ENCODE data around the gene SPSB1.

The SPSB1 gene

DNA sequence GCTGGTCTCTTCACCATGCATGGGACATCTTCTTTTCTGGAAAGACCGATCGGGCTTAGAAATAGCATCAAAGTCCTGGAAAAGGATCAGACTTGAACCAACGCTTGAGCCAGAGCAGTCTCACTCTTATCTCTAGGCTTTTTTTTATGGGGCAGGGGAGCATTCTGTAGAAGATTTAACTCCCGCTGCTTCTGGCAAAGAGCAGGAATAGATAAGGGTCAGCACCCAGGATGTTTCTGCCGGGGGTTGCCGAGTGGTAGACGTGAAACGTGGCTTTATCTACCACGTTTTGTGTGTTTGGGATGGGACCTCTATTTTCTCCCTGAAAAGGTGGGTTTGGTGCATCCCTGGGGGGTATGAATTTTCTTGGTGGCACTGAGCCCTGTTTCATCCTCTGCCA is 18.8 kb downstream of the SPSB1 start:
- in situ Hi-C loops (cut with HindIII; ENCODE audit: low sequenced_read_pairs): no loop called here
- DNase-seq (ENCODE audit: low read depth, low spot score): no peak
- no peak overlapping the region for H3K4me3 ChIP-seq (ENCODE audit: low read depth, low read length)
- TF ChIP-seq, protein P1, sequence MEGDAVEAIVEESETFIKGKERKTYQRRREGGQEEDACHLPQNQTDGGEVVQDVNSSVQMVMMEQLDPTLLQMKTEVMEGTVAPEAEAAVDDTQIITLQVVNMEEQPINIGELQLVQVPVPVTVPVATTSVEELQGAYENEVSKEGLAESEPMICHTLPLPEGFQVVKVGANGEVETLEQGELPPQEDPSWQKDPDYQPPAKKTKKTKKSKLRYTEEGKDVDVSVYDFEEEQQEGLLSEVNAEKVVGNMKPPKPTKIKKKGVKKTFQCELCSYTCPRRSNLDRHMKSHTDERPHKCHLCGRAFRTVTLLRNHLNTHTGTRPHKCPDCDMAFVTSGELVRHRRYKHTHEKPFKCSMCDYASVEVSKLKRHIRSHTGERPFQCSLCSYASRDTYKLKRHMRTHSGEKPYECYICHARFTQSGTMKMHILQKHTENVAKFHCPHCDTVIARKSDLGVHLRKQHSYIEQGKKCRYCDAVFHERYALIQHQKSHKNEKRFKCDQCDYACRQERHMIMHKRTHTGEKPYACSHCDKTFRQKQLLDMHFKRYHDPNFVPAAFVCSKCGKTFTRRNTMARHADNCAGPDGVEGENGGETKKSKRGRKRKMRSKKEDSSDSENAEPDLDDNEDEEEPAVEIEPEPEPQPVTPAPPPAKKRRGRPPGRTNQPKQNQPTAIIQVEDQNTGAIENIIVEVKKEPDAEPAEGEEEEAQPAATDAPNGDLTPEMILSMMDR (IDR thresholded peaks at IDR 0.05; ENCODE audit: low read depth, low read length): no peak

DNA sequence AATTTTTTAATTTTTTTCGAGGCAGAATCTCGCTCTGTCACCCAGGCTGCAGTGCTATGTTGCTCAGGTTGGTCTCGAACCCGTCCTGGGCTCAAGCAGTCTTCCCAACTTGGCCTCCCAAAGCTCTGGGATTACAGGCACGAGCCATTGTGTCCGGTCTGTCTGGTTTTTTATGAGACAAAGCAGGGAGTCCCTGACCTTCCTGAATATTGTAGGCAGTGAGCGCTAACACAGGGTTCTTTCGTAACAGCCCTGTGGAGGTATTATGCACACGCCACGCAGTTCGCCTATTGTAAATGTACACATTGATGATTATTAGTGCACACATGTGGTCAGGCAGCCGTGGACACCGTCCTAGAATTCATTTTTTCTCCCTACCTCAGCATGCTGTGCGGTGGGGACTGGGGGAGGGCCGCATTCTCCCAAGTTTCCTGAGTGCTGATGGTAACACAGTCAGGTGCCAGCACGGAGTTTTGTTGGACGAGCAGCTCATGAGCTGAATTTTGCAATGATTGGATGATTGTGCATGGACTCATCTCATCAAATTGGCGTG is 19.6 kb downstream of the SPSB1 start:
- TF ChIP-seq, protein P1 (IDR thresholded peaks at IDR 0.05; ENCODE audit: low read depth, low read length): no peak
- in situ Hi-C loops (cut with HindIII; ENCODE audit: low sequenced_read_pairs): no loop called here
- H3K4me3 ChIP-seq (ENCODE audit: low read depth, low read length): no peak overlapping the region
- no peak for DNase-seq (ENCODE audit: low read depth, low spot score)

DNA sequence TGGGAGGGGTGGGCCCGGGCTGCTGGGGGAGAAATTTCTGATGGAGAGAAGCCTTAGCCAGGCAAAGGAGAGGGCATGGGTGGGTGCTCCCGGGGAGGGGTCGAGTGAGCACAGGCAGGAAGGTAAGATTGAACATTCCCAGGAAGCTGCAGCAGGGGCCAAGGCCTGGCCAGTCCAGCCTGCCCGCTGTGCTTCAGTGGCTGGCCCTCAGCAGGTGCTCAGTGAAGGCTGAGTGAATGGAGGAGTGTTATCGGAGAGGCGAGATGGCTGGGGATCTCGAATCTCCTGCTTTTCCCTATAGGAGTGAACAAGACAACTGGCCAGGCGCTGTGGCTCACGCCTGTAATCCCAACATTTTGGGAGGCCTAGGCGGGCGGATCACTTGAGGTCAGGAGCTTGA is 20.9 kb downstream of the SPSB1 start:
- TF ChIP-seq, protein P1 (IDR thresholded peaks at IDR 0.05; ENCODE audit: low read depth, low read length): no peak
- no peak for DNase-seq (ENCODE audit: low read depth, low spot score)
- in situ Hi-C loops (cut with HindIII; ENCODE audit: low sequenced_read_pairs): no loop called here
- no peak overlapping the region for H3K4me3 ChIP-seq (ENCODE audit: low read depth, low read length)

DNA sequence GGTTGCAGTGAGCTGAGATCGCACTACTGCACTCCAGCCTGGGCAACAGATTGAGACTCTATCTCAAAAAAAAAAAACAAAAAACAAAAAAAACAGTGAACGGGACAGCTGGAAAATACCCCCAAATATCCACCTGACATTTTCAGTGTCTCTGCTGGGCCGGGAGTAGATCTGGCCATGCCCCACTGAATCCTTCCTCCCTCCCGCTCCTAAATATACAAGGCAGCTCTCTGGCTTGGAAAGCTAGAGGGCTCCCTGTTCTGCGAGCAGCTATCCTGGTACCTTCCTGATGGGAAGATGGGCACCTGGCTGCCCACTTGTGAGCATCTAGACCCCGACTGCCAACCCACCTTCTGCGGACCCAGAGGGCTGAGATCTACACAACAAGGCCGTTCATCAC is 21.4 kb downstream of the SPSB1 start:
- DNase-seq (ENCODE audit: low read depth, low spot score): no peak
- TF ChIP-seq, protein P1 (IDR thresholded peaks at IDR 0.05; ENCODE audit: low read depth, low read length): no peak
- in situ Hi-C loops (cut with HindIII; ENCODE audit: low sequenced_read_pairs): no loop called here
- no peak overlapping the region for H3K4me3 ChIP-seq (ENCODE audit: low read depth, low read length)

DNA sequence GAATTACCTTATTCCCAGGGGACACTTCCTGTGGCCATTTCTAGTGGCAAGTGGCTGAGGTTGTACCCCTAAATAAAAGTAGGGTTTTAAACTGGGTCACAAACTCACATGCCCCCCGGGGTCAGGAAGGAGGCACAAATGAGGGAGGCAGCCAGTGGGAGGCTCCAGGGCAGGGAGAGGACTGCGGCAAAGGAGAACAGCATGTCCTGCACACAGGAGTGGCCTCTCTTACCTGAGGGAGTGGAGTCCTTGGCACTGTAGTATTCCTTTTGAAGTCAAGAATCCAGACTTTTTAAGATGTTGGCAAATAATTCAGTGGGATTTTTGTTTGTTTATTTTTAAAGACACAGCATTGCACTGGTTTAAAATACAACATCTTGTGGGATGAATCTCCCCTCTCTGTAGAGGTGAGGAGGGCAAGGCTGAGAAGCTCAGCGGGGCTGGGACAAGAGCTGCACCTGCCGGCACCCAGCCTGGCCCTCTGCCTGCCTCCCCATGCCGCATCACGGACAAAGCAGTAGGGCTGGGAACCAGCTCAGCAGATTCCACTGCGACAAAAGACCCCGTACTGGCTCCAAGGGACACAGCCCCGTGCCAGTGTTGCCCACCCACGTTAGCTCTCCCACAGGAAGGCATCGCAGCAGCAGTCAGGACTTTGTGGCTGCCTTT is 22.2 kb downstream of the SPSB1 start:
- TF ChIP-seq, protein P1 (IDR thresholded peaks at IDR 0.05; ENCODE audit: low read depth, low read length): no peak
- DNase-seq (ENCODE audit: low read depth, low spot score): no peak
- H3K4me3 ChIP-seq (ENCODE audit: low read depth, low read length): no peak overlapping the region
- in situ Hi-C loops (cut with HindIII; ENCODE audit: low sequenced_read_pairs): no loop called here

DNA sequence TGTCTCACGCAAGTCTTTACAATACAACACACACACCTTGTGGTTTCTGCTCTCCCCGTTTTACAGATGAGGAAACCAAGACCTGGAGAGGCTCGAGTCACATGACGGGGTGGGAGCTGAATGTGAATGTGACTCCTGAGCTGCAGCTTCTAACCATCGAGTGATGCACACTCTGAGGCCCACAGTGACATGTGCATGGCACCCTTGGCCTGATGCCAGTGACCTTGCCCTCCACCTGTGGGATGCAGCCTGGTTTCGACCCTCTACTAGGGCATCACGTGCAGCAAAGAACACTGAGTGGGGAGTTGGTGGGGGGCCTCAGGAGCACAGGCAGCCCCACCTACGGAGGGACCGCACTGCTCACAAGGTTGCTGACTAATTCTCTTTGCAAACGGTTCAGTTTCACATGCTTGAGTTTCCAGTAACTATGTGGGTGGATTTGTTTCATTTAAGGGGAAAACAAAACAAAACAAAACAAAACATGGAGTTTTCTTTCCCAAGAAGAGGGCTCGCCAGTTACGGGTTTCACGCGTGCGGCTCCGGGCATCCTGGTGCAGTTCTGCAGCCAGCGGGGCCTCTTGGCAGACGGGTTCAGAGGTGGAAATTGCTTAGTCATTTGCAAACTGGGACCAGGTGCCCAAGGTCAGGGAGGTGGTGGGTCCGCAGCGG is 22.9 kb downstream of the SPSB1 start:
- in situ Hi-C loops (cut with HindIII; ENCODE audit: low sequenced_read_pairs): no loop called here
- TF ChIP-seq, protein P1 (IDR thresholded peaks at IDR 0.05; ENCODE audit: low read depth, low read length): no peak
- peak; percentile 79 for DNase-seq (ENCODE audit: low read depth, low spot score)
- no peak overlapping the region for H3K4me3 ChIP-seq (ENCODE audit: low read depth, low read length)
